ENCODE results near the gene AGFG2.

Gene AGFG2

DNA sequence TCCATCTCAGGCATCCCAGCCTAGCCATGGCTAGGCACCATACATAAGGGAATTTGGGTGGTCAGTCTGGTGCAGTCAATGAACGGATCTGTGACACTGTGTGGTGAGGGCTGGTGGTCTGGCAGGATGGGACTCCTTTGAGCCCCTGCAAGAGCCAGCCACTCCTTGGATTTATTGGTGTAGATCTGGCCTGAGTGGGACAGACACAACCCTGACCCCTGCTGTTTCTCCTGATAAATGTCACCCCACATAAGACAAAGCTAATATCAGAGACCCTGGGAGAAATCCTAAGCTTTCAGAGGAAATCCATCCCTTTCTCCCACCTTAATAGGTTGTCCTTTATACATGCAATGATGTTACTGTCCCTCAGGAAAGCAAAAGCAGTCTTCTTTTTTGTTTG is 49.4 kb downstream of the AGFG2 start:
- DNase-seq: peak; percentile 33

DNA sequence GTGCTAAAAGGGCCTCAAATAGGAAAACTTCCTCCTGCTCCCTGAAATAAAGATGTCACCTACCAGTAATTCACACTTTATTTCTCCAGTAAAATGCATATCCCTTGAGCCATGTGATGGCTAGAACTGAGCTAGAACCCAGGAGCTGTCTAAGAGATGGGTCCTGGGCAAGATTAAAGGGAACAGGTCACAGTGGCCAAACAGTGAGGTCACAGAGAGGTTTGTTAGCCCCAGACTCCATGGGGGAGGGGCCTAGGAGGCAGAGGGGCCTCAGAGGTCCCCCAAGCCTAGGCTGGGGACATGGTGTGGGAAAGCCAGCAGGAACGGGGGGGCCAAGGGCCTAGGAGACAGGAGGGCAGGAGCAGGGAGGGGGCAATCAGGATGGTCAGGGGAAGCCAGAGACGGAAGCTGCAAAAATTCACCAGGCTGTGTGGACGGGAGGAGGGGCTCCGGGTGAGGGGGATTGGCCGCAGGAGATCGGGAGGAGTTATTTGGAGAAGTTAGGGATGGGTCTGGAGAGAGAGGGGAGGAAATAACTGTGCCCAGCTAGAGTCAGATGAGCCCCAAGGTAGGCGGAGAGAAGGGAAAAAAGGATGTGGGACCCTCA is 50.4 kb downstream of the AGFG2 start:
- no peak for DNase-seq

DNA sequence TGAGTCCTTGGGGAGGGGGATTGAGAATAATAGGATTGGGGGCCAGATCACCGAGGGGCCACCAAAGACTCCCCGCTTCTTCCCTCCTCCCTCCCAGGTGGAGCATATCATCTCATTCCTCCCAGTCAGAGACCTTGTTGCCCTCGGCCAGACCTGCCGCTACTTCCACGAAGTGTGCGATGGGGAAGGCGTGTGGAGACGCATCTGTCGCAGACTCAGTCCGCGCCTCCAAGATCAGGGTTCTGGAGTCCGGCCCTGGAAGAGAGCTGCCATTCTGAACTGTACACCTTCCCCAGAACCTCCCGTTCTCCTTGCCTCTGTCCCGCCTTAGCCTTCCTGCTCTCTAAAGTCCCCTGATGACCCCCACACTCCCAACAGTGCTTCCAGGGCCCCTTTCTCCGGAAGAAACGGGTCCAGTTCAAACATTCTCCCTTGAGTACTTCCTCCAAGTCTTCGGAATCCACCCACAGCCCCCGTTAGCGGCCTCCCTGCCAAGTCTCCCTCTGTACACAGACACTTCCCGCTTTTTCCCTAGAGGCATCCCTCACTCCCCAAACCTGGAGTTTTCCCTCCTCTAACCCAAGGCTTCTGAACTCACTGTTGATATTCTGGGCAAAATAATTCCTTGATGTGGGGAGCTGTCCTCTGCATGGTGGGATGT is 51.2 kb downstream of the AGFG2 start:
- no peak for DNase-seq

DNA sequence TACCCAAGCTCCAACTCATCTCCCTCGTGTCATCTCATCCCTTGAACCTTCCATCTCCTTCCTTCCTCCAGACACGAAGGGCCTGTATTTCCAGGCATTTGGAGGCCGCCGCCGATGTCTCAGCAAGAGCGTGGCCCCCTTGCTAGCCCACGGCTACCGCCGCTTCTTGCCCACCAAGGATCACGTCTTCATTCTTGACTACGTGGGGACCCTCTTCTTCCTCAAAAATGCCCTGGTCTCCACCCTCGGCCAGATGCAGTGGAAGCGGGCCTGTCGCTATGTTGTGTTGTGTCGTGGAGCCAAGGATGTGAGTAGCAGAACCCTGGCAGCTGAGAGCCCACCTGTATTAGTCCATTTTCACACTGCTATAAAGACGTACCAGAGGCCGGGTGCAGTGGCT is 52.6 kb downstream of the AGFG2 start:
- DNase-seq: no peak

GRCh38 chr7:100595188-100595587 is 56.2 kb downstream of the AGFG2 start:
- DNase-seq: no peak

DNA sequence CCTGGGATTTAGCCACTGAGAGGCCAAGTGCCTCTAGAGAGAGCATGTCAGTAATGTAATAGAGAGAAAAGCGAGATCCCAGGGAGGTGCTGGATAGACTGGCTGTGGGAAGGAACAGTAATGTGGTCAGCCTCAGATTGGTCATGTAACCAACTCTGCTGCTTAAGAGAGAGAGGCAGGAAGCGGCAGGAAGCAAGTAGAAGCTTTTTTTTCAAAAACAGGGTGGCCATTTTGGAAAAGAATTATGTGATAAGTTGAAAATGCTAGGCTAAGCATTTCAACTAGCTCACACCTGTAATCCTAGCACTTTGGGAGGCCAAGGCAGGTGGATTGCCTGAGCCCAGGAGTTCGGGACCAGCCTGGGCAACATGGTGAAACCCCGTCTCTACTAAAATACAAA is 59.4 kb downstream of the AGFG2 start:
- no peak for DNase-seq

DNA sequence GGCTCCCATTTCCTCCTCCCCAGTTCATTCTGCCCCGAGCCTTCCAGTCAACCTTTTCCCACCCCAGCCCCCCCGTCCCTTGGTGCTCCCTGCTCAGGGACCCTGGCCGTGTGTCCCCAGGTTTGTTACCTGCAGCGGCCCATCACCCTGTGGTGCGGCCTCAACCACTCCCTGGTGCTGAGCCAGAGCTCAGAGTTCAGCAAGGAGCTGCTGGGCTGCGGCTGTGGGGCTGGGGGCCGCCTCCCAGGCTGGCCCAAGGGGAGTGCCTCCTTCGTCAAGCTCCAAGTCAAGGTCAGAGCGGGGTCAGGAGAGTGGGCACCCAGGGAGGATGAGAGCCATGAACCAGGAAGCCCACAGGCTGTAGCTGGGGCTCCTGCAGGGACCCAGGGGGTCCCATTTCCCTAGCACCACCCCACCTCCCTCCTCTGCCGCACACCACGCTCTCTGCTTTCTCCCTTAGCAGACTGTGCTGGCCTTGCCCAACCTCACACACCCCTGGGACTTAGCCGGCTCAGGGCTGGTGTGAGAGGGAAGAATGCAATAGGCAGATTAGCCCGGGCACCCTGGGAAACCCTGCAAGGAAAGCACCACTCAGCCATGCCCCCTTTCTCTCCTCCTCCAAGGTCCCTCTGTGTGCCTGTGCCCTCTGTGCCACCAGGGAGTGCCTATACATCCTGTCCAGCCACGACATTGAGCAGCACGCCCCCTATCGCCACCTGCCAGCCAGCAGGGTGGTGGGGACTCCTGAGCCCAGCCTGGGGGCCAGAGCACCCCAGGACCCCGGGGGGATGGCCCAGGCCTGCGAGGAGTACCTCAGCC is 61.1 kb downstream of the AGFG2 start:
- no peak for DNase-seq

DNA sequence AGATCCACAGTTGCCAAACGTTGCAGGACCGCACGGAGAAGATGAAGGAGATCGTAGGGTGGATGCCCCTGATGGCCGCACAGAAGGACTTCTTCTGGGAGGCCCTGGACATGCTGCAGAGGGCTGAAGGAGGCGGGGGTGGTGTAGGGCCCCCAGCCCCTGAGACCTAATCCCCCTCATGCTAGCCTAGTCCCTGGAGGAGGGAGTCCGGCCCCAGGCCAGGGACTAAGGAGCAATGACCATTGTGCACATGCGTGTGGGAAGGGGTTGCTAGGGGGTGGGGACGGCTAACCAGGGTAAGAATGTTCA is 61.7 kb downstream of the AGFG2 start:
- no peak for DNase-seq

GRCh38 chr7:100602889-100603725 is 64.1 kb downstream of the AGFG2 start:
- no peak for DNase-seq

DNA sequence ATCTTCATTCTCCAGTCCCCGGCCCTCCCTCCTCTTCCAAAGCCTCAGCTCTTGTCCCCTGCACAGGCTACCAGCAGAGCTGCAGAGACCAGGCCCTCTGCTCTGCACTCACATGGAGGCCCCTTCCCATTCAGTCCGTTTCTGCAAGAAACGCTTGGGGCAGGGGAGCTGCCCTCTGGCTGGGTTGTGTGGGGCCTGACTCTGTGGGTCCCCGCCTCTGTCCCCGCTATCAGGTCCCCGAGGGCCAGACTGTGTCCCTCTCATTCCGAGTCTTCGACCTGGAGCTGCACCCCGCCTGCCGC is 64.7 kb downstream of the AGFG2 start:
- no peak for DNase-seq

DNA sequence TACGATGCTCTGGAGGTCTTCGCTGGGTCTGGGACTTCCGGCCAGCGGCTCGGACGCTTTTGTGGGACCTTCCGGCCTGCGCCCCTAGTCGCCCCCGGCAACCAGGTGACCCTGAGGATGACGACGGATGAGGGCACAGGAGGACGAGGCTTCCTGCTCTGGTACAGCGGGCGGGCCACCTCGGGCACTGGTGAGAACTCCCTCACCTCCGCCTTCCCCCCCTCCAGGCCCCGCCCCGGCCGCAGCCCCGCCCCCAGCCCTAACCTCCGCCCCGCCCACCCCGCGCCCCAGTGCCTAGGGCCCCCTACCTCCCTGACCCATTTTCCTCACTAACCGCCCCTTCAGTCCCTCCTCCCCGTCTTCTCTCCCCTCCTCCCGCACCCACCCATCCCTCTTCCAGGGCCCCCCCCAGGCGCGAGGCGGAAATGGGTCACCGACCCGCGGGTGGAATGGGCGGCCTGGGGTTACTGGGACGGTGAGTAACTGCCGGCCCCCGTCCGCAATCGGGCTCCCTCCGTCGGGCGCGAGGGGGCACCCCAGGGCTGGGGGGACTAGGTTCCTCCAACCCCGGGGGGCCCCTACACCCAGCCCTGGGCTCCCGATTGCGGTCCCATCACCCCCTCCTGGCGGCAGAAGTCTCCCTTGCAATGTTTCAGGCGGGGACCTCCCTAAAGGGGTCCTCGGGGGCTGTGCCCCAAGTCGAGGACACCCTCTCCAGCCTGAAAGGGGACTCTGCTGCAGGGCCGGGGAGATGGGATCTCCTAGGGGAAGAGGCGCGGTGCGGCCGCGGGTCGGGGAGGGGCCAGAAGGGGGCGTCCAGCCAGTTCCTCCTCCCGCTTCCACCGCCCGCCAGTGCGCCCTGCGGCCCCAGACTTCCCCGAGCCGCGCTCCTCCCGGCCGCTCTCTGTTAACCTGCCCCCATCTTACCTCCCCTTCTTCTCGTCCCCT is 65.3 kb downstream of the AGFG2 start:
- DNase-seq: peak; percentile 83

GRCh38 chr7:100604976-100605911 is 66.2 kb downstream of the AGFG2 start:
- peak; percentile 40 for DNase-seq

- no peak for DNase-seq
These were observed 67.3 kb downstream of the AGFG2 start for GRCh38 chr7:100606313-100606712.

GRCh38 chr7:100607111-100607510 is 68.1 kb downstream of the AGFG2 start:
- DNase-seq: no peak

DNA sequence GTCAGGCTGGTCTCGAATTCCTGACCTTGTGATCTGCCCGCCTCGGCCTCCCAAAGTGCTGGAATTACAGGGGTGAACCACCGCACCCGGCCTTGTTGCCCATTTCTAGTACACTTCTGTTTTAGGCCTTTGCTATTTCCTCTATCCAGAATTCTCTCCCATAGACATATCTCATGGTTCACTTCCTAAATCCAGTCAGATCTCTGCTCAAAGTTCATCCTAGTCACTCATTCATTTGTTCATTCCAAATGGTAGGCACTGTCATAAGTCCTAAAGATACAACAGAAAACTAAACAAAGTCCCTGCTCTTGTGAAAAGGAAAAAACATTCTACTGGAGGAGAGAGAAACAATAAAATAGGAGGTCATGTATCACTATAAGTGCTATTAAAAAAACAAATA is 71.0 kb downstream of the AGFG2 start:
- no peak for DNase-seq

- DNase-seq: peak; percentile 98
These were observed 73.2 kb downstream of the AGFG2 start, which contains the start of gene MOSPD3 for GRCh38 chr7:100611983-100612729. MOSPD3 (plus strand) TSS chr7:100612540; CDS start chr7:100612792, 252 bp downstream.

DNA sequence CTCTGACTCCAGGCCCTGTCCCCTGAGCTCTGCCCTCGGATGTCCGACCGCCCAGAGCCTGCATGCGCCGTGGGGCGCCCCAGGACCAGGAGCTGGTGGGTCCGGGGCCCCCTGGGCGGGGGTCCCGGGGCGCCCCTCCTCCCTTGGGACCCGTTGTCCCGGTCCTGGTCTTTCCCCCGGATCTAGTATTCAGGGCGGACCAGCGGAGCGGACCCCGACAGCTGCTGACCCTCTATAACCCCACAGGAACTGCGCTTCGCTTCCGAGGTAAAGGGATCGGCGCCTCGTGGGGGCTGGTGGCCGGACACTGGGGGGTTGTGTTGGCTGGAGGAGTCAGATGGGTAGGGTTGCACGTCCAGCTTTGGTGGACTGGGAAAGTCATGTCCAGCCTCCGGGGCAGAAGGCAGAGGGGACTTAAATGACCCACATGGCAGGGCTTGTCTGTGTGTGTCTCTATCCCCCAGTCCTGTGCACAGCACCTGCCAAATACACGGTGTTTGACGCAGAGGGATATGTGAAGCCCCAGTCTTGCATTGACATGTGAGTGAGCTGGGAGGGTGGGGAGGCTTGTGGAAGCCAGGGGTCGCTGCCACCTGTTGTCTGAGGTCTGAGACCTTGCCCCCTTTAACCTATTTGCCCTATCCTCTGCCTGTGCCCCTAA is 73.9 kb downstream of the AGFG2 start:
- DNase-seq: no peak

DNA sequence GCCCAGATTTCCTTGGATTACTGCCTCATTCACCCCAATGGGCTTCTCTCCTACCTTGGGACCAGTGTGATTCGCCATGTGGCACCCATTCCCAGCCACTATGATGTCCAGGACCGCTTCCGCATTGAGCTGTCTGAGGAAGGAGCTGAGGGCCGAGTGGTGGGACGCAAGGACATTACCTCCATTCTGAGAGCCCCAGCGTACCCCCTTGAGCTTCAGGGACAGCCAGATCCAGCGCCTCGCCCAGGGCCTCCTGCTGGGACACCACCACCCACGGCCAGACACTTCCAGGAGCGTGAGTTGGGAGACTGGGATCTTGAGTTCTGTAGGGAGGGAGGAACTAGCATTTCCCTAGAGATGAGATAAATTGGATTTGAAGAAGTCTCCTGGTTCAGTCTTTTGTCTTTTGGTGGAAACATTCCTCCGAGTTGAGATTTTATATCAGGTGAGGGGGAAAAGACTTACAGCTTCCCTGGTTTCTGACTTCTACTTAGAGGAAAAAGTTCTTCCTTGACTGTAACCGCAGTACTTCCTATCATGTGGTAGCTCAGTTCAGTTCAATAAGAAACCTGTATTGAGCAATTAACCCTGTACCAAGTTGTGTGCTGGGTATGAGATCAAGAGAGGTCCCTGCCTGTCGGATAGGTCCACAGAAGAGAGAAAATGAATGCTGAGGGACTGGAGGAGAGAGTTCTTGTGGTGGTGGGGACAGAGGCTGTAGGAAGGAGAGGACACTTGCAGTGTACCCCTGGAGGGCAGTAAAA is 74.6 kb downstream of the AGFG2 start:
- DNase-seq: no peak

DNA sequence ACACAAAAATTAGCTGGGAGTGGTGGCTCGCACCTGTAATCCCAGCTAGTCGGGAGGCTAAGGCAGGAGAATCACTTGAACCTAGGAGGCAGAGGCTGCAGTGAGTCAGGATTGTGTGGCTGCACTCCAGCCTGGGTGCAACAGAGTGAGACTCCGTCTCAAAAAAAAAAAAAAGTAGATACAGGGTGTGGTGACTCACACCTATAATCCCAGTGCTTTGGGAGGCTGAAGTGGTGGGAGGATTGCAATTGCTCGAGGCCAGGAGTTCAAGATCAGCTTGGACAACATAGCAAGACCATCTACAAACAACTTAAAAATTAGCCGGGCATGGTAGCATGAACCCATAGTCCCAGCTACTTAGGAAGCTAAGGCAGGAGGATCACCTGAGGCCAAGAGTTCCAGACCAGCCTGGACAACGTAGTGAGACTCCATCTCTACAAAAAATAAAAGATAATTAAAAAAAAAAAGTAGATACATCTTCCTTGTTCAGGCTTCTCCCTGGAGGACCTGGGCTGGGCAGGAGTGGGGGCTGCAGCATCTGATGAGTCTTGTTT is 75.4 kb downstream of the AGFG2 start:
- no peak for DNase-seq

Data from CD4-positive, alpha-beta T cell treated with Interleukin-12 subunit alpha and Interleukin-12 subunit beta, for 1 hour (primary cell).